ENCODE data around the gene ZNF354C. TPM values are rescaled to one million over a fixed set of nuclear protein-coding genes. Genes with fewer than 3 reads are reported as not detected.
A peak's percentile ranks its signal among the peaks of the same experiment; 100 is the strongest.

The ZNF354C gene
- total and polyA plus RNA-seq, 12 donors = 1.1 to 5.5 (median 4.1) TPM

DNA sequence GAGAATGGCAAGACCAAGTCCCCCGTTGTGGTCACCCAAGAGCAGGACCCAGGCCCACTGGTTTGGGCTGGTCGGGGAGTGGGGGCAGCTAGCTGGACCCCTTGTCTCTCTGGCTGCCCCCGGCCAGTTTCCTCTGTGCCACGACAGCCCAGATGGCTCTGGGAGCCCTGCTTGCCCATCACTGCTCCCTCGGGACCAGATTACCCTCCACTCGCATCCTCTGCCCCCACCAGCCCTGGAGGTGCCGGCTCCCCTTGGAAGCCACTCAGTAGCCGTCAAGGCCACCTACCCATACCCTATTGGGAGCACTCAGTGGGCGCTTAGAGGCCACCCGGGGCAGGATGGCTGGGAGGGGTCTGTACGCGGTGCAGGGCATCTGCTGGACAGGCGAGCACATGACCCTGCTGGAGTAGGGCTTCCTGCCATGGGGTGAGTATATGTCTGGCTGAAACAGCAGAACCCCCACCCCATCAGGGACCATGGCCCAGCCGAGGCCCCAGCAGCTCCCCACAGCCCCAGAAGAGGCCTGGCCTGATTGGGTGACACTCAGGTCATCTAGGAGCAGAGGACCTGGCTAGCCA lies 70.0 kb downstream of the ZNF354C start:
- intact Hi-C loops (cut with DNase I) = no loop called here
- WGBS, 2 donors = 86 to 92% methylated on average over 14 of the region's 14 CpGs
- H3K36me3 ChIP-seq = peaks cover 0 to 58% (median 0%) of the 10 kb centered on the region in 9 donors
- H3K27me3 ChIP-seq = no peaks in the 10 kb centered on the region
- no peak for DNase-seq
- ATAC-seq = peak in 1 of 8 donors; percentile 20
- H3K4me1 ChIP-seq = no peaks in the 10 kb centered on the region
- no peak overlapping the region for H3K4me3 ChIP-seq
- no peaks in the 10 kb centered on the region for H3K9me3 ChIP-seq
- no peak overlapping the region for H3K27ac ChIP-seq
- TF ChIP-seq, protein P1, sequence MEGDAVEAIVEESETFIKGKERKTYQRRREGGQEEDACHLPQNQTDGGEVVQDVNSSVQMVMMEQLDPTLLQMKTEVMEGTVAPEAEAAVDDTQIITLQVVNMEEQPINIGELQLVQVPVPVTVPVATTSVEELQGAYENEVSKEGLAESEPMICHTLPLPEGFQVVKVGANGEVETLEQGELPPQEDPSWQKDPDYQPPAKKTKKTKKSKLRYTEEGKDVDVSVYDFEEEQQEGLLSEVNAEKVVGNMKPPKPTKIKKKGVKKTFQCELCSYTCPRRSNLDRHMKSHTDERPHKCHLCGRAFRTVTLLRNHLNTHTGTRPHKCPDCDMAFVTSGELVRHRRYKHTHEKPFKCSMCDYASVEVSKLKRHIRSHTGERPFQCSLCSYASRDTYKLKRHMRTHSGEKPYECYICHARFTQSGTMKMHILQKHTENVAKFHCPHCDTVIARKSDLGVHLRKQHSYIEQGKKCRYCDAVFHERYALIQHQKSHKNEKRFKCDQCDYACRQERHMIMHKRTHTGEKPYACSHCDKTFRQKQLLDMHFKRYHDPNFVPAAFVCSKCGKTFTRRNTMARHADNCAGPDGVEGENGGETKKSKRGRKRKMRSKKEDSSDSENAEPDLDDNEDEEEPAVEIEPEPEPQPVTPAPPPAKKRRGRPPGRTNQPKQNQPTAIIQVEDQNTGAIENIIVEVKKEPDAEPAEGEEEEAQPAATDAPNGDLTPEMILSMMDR (IDR thresholded peaks at IDR 0.05) = no peak

DNA sequence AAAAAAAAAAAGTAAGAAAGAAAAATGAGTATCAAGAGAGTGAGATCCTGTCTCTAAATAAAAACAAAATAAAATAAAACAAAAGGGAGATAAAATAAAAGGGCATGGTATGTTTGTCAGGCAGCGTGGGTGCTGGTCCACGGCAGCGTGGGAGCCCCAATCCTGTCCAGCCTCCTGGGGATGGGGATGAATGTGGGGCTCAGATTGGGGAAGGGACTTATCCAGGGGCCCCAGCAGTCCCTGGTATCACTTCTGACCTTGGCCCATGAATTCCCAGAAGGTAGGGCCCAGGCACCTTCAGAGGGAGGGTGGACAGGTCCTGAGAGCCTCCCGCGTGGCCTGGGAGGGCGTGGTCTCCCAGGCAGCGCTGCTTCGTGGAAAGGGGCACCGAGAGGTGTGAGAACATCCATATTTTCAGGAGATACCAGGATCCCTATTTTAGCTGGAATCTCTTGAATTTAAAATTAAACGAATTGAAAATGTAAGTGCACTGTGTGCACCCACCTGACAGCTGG lies 71.2 kb downstream of the ZNF354C start:
- H3K4me3 ChIP-seq = no peak overlapping the region
- no peak overlapping the region for H3K27ac ChIP-seq
- intact Hi-C loops (cut with DNase I) = no loop called here
- H3K27me3 ChIP-seq = no peaks in the 10 kb centered on the region
- TF ChIP-seq, protein P1 (IDR thresholded peaks at IDR 0.05) = no peak
- 84 to 88% methylated on average over 10 of the region's 10 CpGs for WGBS, 2 donors
- H3K9me3 ChIP-seq = no peaks in the 10 kb centered on the region
- ATAC-seq = no peak
- peaks cover 0 to 61% (median 0%) of the 10 kb centered on the region in 9 donors for H3K36me3 ChIP-seq
- H3K4me1 ChIP-seq = no peaks in the 10 kb centered on the region
- DNase-seq = no peak

DNA sequence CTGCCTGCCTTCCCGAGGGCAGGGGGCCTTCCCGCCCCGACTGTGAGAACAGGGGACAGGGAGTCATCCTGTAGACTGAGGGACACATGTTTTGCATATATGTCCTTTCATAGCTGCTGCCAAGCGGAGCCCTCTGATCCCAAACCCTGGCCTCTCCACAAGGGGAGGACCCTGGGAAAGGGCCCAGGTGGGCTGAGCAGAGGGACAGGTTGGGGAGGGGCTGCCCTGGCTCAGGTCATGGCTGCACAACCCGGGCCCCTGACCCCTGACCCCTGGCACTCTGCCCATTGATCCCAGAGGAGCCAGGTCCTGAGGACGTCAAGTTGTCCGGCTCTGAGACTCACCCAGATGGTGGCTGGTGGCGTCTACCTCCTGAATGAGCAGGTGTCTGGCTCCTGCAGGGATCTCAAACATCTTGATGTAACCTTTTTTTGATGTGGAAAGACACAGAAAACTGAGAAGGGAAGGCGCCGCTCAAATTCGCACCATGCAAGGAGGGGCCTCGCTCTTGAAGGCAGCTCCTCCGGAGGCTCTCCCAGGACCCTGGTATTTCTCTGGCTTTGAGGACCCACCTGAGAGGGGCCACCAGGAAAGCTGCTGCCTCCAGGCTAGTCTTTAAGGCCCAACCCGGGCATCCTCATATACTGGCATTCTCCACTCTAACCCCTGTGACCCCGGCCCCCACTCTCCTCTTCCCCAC lies 71.9 kb downstream of the ZNF354C start:
- no peak for DNase-seq
- ATAC-seq = no peak
- Histone ChIP-seq H3K4me3 (no peak overlapping the region), H3K27me3 (no peaks in the 10 kb centered on the region), H3K9me3 (no peaks in the 10 kb centered on the region), H3K36me3 (peaks cover 0 to 56% (median 0%) of the 10 kb centered on the region in 9 donors), H3K27ac (no peak overlapping the region), H3K4me1 (no peaks in the 10 kb centered on the region)
- TF ChIP-seq, protein P1 (IDR thresholded peaks at IDR 0.05) = no peak
- WGBS, 2 donors = 81 to 82% methylated on average over 15 of the region's 15 CpGs
- intact Hi-C loops (cut with DNase I) = no loop called here

DNA sequence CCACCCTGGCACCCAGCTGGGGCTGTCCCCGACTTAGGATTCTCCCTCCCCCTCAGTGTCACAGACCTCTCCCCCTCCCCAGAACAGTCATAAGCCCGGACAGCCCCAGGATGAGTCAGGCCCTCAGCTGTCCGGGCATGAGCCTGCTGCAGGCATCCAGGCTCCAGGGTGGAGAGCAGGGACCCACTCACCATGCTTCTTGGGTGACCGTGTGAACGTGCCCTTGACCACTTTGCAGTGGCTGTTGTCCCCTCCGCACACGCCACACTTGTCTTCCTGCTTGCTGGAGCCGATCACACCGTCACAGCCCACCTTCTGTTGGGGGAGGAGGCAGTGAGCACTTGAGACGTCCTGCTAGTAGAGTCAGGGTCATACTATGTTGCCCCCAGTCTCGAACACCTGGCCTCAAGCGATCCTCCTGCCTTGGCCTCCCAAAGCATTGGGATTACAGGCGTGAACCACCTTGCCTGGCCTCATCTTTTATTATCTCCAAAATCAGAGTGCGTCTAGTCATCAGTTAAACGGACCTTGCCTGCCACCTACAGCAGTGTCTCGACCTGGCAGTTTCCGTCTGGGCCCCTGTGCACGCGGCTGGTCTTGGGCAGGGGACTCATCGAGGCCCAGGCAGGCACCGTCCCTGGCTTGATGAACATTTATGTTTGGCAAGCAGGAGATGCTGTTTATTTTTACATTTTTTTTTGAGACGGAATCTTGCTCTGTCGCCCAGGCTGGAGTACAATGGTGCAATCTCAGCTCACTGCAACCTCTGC lies 72.6 kb downstream of the ZNF354C start:
- H3K9me3 ChIP-seq = no peaks in the 10 kb centered on the region
- ATAC-seq (no peak), DNase-seq (no peak)
- no peak overlapping the region for H3K4me3 ChIP-seq
- peaks cover 0 to 51% (median 0%) of the 10 kb centered on the region in 9 donors for H3K36me3 ChIP-seq
- H3K27me3 ChIP-seq = no peaks in the 10 kb centered on the region
- TF ChIP-seq, protein P1 (IDR thresholded peaks at IDR 0.05) = no peak
- no peak overlapping the region for H3K27ac ChIP-seq
- intact Hi-C loops (cut with DNase I) = no loop called here
- WGBS, 2 donors = 84 to 86% methylated on average over 23 of the region's 23 CpGs
- H3K4me1 ChIP-seq = no peaks in the 10 kb centered on the region
